ENCODE measurements around the gene IL17F. TPM values are rescaled to one million over a fixed set of nuclear protein-coding genes. Genes with fewer than 3 reads are reported as not detected.

Gene IL17F
- total and polyA plus RNA-seq, 2 experiments from 2014 or later, result not detected

DNA sequence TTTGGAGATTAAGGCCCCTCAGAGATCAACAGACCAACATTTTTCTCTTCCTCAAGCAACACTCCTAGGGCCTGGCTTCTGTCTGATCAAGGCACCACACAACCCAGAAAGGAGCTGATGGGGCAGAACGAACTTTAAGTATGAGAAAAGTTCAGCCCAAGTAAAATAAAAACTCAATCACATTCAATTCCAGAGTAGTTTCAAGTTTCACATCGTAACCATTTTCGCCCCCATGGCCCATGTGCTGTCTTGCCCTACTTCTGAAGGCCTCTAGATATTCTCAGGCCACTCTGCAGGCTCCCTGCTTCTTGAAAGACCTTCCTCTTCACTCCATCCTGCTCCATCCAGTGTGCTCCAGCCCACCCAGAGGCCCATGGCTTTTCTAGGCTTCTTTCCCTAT, 53.9 kb downstream of the IL17F start (continued):
- TF ChIP-seq, protein P1, sequence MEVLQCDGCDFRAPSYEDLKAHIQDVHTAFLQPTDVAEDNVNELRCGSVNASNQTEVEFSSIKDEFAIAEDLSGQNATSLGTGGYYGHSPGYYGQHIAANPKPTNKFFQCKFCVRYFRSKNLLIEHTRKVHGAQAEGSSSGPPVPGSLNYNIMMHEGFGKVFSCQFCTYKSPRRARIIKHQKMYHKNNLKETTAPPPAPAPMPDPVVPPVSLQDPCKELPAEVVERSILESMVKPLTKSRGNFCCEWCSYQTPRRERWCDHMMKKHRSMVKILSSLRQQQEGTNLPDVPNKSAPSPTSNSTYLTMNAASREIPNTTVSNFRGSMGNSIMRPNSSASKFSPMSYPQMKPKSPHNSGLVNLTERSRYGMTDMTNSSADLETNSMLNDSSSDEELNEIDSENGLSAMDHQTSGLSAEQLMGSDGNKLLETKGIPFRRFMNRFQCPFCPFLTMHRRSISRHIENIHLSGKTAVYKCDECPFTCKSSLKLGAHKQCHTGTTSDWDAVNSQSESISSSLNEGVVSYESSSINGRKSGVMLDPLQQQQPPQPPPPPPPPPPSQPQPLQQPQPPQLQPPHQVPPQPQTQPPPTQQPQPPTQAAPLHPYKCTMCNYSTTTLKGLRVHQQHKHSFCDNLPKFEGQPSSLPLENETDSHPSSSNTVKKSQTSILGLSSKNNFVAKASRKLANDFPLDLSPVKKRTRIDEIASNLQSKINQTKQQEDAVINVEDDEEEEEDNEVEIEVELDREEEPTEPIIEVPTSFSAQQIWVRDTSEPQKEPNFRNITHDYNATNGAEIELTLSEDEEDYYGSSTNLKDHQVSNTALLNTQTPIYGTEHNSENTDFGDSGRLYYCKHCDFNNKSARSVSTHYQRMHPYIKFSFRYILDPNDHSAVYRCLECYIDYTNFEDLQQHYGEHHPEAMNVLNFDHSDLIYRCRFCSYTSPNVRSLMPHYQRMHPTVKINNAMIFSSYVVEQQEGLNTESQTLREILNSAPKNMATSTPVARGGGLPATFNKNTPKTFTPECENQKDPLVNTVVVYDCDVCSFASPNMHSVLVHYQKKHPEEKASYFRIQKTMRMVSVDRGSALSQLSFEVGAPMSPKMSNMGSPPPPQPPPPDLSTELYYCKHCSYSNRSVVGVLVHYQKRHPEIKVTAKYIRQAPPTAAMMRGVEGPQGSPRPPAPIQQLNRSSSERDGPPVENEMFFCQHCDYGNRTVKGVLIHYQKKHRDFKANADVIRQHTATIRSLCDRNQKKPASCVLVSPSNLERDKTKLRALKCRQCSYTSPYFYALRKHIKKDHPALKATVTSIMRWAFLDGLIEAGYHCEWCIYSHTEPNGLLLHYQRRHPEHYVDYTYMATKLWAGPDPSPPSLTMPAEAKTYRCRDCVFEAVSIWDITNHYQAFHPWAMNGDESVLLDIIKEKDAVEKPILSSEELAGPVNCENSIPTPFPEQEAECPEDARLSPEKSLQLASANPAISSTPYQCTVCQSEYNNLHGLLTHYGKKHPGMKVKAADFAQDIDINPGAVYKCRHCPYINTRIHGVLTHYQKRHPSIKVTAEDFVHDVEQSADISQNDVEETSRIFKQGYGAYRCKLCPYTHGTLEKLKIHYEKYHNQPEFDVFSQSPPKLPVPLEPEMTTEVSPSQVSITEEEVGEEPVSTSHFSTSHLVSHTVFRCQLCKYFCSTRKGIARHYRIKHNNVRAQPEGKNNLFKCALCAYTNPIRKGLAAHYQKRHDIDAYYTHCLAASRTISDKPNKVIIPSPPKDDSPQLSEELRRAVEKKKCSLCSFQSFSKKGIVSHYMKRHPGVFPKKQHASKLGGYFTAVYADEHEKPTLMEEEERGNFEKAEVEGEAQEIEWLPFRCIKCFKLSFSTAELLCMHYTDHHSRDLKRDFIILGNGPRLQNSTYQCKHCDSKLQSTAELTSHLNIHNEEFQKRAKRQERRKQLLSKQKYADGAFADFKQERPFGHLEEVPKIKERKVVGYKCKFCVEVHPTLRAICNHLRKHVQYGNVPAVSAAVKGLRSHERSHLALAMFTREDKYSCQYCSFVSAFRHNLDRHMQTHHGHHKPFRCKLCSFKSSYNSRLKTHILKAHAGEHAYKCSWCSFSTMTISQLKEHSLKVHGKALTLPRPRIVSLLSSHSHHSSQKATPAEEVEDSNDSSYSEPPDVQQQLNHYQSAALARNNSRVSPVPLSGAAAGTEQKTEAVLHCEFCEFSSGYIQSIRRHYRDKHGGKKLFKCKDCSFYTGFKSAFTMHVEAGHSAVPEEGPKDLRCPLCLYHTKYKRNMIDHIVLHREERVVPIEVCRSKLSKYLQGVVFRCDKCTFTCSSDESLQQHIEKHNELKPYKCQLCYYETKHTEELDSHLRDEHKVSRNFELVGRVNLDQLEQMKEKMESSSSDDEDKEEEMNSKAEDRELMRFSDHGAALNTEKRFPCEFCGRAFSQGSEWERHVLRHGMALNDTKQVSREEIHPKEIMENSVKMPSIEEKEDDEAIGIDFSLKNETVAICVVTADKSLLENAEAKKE (CRISPR knock-in tag; IDR thresholded peaks at IDR 0.05), result no peak

DNA sequence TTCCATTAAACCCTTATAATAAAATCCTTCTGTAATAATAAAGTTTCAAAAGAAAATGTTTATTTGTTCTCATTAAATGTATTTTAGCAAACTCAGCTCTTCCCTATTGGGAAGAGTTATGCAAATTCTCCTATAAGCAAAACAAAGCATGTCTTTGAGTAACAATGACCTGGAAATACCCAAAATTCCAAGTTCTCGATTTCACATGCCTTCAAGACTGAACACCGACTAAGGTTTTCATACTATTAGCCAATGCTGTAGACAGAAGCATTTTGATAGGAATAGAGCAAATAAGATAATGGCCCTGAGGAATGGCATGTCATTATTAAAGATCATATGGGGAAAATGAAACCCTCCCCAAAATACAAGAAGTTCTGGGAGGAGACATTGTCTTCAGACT, 54.3 kb downstream of the IL17F start:
- Histone ChIP-seq H3K27me3 (ENCODE audit: insufficient read depth) (no peaks in the 10 kb centered on the region), H3K4me2 (no peak overlapping the region), H3F3A (replicated peaks; ENCODE audit: low read depth) (no peaks in the 10 kb centered on the region), H3K27ac (ENCODE audit: low read depth) (no peak overlapping the region), H4K20me1 (replicated peaks; ENCODE audit: insufficient read depth) (no peaks in the 10 kb centered on the region), H3K4me1 (ENCODE audit: insufficient read depth) (0 out of 2 replicates have a peak, but pooled peaks cover 4% of the 10 kb centered on the region), H3K4me3 (no peak overlapping the region), H2AFZ (no peak overlapping the region), H3K79me2 (replicated peaks; ENCODE audit: insufficient read depth) (no peaks in the 10 kb centered on the region), H3K9me2 (ENCODE audit: insufficient read depth) (peaks cover 27% of the 10 kb centered on the region), H3K36me3 (ENCODE audit: insufficient read depth) (no peaks in the 10 kb centered on the region)
- Mint-ChIP-seq H3K27me3 (ENCODE audit: insufficient read depth, low read depth, poor library complexity) (peaks cover 5% of the 10 kb centered on the region), H3K36me3 (ENCODE audit: low read depth) (peaks cover 2% of the 10 kb centered on the region), H3K4me3 (no peak overlapping the region), H3K27ac (peak overlapping the region; percentile 88), H3K4me1 (peaks cover 12% of the 10 kb centered on the region), H3K9me3 (no peaks in the 10 kb centered on the region; the same call in 2 of the 3 replicates)
- DNase-seq (ENCODE audit: low spot score) (peak; percentile 65), ATAC-seq (no peak; the same call in 1 of the 3 replicates)
- TF ChIP-seq ZNF331 (CRISPR knock-in tag; IDR thresholded peaks at IDR 0.05; ENCODE audit: low read depth) (no peak), EZH2phosphoT487 (IDR thresholded peaks at IDR 0.05; ENCODE audit: unreplicated experiment) (no peak), EZH2 (IDR thresholded peaks at IDR 0.05; ENCODE audit: low read depth, unreplicated experiment) (no peak), POLR2AphosphoS5 (IDR thresholded peaks at IDR 0.05; ENCODE audit: low read depth) (no peak), JUNB (IDR thresholded peaks at IDR 0.05; ENCODE audit: unreplicated experiment) (no peak), NANOG (IDR thresholded peaks at IDR 0.05; ENCODE audit: borderline replicate concordance) (0 out of 2 replicates have a peak, but pooled peaks have one; percentile 20)
- TF ChIP-seq, protein P2, sequence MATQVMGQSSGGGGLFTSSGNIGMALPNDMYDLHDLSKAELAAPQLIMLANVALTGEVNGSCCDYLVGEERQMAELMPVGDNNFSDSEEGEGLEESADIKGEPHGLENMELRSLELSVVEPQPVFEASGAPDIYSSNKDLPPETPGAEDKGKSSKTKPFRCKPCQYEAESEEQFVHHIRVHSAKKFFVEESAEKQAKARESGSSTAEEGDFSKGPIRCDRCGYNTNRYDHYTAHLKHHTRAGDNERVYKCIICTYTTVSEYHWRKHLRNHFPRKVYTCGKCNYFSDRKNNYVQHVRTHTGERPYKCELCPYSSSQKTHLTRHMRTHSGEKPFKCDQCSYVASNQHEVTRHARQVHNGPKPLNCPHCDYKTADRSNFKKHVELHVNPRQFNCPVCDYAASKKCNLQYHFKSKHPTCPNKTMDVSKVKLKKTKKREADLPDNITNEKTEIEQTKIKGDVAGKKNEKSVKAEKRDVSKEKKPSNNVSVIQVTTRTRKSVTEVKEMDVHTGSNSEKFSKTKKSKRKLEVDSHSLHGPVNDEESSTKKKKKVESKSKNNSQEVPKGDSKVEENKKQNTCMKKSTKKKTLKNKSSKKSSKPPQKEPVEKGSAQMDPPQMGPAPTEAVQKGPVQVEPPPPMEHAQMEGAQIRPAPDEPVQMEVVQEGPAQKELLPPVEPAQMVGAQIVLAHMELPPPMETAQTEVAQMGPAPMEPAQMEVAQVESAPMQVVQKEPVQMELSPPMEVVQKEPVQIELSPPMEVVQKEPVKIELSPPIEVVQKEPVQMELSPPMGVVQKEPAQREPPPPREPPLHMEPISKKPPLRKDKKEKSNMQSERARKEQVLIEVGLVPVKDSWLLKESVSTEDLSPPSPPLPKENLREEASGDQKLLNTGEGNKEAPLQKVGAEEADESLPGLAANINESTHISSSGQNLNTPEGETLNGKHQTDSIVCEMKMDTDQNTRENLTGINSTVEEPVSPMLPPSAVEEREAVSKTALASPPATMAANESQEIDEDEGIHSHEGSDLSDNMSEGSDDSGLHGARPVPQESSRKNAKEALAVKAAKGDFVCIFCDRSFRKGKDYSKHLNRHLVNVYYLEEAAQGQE (IDR thresholded peaks at IDR 0.05; ENCODE audit: unreplicated experiment), result no peak

Data from GM23338 (cell line).